SK-N-MC (cell line): ENCODE data around the gene SLC5A2.

Experiments used
- DNase-seq: peaks from one replicate; pipeline ENCODE4 v3.0.0-alpha.2; 2011; ENCODE audit warnings: low read depth, low spot score
- H3K27ac ChIP-seq: fragments of 200-600 bp; sonication (generic); 2 replicates; pipeline ENCODE4 v1.5.1; 2016; ENCODE audit warnings: mixed run types
- H3K36me3 ChIP-seq: fragments of 200-600 bp; sonication (generic); 2 replicates; pipeline ENCODE4 v1.6.1; 2017; ENCODE audit warnings: antibody characterized with exemption, low read length, mixed read lengths; ENCODE audit not compliant: insufficient read depth
- H3K4me3 ChIP-seq: fragments of 200-600 bp; sonication (generic); 2 replicates; pipeline ENCODE4 v1.5.1; 2016
- H3K9ac ChIP-seq: fragments of 200-600 bp; sonication (generic); 2 replicates; pipeline ENCODE4 v1.8.0; 2017; ENCODE audit warnings: mixed run types, mixed read lengths; ENCODE audit not compliant: insufficient read length
- H3K9me3 ChIP-seq: fragments of 200-600 bp; sonication (generic); 2 replicates; pipeline ENCODE4 v1.6.1; 2017; ENCODE audit warnings: low read depth, mild to moderate bottlenecking, antibody characterized with exemption, low read length, moderate library complexity, mixed read lengths
- EZH2 ChIP-seq: fragments of 200-600 bp; sonication (generic); IDR thresholded peaks from one replicate; pipeline ENCODE4 v1.6.1; 2017; ENCODE audit warnings: antibody characterized with exemption
- FOXP2 ChIP-seq: optimal IDR thresholded peaks from 2 replicates; pipeline ENCODE3; 2011; ENCODE audit warnings: mild to moderate bottlenecking, moderate library complexity; ENCODE audit not compliant: insufficient read depth; ENCODE audit errors: extremely low read length, control extremely low read depth
- POLR2AphosphoS5 ChIP-seq: IDR thresholded peaks from 2 replicates; pipeline ENCODE4 v1.6.1; 2012; ENCODE audit warnings: mild to moderate bottlenecking, low read depth, low read length, borderline replicate concordance

The SLC5A2 gene

GRCh38 chr16:31528523-31529107 lies 45.7 kb downstream of the SLC5A2 start:
- peak overlapping the region; percentile 35 for H3K4me3 ChIP-seq
- H3K9me3 ChIP-seq: no peaks in the 10 kb centered on the region
- no peak for DNase-seq
- no peaks in the 10 kb centered on the region for H3K36me3 ChIP-seq
- H3K27ac ChIP-seq: no peak overlapping the region
- no peak overlapping the region for H3K9ac ChIP-seq
- TF ChIP-seq FOXP2 (no peak), EZH2 (no peak), POLR2AphosphoS5 (no peak)

DNA sequence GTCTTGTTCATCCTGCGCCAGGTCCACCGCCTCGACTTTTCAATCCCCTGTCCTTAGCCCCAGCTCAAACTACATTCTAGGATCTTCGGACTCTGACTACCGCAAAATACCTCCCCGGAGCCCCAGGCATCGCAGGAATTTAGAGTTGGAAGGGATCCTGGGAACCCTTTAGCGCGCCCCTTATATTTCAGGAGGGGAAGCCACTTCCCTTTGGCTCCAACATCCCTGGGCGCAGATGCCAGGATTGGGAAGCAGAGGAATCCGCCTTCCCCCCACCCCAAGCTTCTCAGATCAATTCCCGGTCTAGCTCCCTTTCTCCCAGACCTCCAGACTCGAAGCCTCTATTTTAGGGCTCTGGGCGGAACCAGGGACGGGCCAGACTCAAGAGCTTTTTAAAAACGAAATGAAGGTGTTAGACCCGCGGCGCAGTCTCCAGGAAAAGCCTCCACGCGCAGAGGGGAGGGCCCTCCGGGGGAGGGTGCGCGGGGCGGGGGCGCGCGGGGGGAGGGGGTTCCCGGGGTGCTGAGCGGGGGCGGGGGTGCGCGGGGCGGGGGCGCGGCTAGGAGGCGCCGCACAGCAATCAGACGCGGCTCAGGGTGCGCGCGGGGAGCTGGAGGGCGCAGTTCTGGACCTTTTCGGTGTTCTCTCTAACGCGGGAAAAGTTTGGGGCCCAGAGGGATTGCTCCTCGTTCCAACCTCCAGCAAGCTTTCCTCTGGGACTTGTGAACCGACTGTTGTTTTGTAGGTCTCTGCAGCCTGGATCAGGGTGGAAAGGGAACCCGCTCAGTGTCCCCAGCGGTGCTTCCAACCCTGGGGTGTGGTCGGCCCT lies 46.4 kb downstream of the SLC5A2 start:
- no peak for DNase-seq
- TF ChIP-seq EZH2: no peak
- TF ChIP-seq POLR2AphosphoS5: no peak
- TF ChIP-seq FOXP2: no peak
- no peak overlapping the region for H3K27ac ChIP-seq
- no peaks in the 10 kb centered on the region for H3K36me3 ChIP-seq
- no peak overlapping the region for H3K9ac ChIP-seq
- H3K9me3 ChIP-seq: no peaks in the 10 kb centered on the region
- H3K4me3 ChIP-seq: peak overlapping the region; percentile 45

- Histone ChIP-seq H3K36me3 (no peaks in the 10 kb centered on the region), H3K4me3 (peak overlapping the region; percentile 45), H3K27ac (no peak overlapping the region), H3K9me3 (no peaks in the 10 kb centered on the region), H3K9ac (no peak overlapping the region)
- DNase-seq: no peak
- TF ChIP-seq FOXP2: no peak
- no peak for TF ChIP-seq POLR2AphosphoS5
- no peak for TF ChIP-seq EZH2
Measured at GRCh38 chr16:31529937-31530312, 47.0 kb downstream of the SLC5A2 start.

GRCh38 chr16:31530405-31530804 lies 47.5 kb downstream of the SLC5A2 start:
- Histone ChIP-seq H3K4me3 (no peak overlapping the region), H3K36me3 (no peaks in the 10 kb centered on the region), H3K9me3 (no peaks in the 10 kb centered on the region), H3K27ac (no peak overlapping the region), H3K9ac (no peak overlapping the region)
- no peak for DNase-seq
- no peak for TF ChIP-seq EZH2

- Histone ChIP-seq H3K27ac (no peak overlapping the region), H3K4me3 (no peak overlapping the region), H3K9ac (no peak overlapping the region), H3K9me3 (no peaks in the 10 kb centered on the region), H3K36me3 (no peaks in the 10 kb centered on the region)
- TF ChIP-seq FOXP2: no peak
- TF ChIP-seq POLR2AphosphoS5: no peak
- TF ChIP-seq EZH2: no peak
- DNase-seq: no peak
Measured at GRCh38 chr16:31531096-31531495, 48.2 kb downstream of the SLC5A2 start.

GRCh38 chr16:31532120-31532519 lies 49.2 kb downstream of the SLC5A2 start:
- Histone ChIP-seq H3K36me3 (no peaks in the 10 kb centered on the region), H3K9me3 (no peaks in the 10 kb centered on the region), H3K27ac (no peak overlapping the region), H3K9ac (no peak overlapping the region), H3K4me3 (no peak overlapping the region)
- DNase-seq: no peak
- TF ChIP-seq POLR2AphosphoS5 (no peak), EZH2 (no peak), FOXP2 (no peak)

DNA sequence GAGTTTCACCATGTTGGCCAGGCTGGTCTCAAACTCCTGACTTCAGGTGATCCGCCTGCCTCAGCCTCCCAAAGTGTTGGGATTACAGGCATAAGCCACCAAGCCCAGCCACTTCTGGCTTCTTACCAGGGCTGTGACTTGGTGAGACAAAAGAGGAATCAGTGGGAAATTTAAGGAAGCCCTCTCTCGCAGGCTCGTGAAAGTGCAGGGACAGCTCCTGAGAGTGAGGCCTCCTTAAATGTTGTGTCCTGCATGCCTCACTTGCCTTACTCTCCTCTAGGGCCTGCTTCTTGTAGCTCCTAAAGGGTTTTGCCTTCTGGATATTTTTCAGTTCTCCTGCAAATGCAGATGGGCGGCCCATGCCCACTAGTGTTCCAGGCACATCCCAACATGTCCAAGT lies 50.0 kb downstream of the SLC5A2 start:
- H3K27ac ChIP-seq: no peak overlapping the region
- H3K36me3 ChIP-seq: no peaks in the 10 kb centered on the region
- H3K4me3 ChIP-seq: no peak overlapping the region
- H3K9me3 ChIP-seq: no peaks in the 10 kb centered on the region
- no peak for DNase-seq
- no peak for TF ChIP-seq EZH2
- no peak for TF ChIP-seq FOXP2
- no peak for TF ChIP-seq POLR2AphosphoS5
- no peak overlapping the region for H3K9ac ChIP-seq

DNA sequence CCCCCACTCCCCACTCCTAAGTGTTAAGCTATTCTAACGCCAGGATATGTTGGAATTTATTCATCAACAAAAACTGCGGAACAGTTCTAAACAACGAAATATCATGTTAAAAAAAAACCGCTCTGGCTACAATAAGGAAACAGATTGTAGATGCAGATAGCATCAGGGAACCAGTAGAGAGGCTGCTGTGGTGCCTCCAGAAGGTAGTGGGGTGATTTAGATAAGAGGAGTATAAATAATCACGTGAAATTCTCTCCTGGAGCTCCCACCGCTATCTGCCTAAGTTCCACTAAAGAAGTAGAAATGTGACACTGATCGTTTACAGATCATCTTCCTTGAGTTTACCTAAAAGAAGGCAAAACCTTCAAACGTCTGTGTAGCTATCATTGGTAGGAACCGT lies 52.8 kb downstream of the SLC5A2 start:
- DNase-seq: no peak
- Histone ChIP-seq H3K36me3 (no peaks in the 10 kb centered on the region), H3K4me3 (no peak overlapping the region), H3K9me3 (no peaks in the 10 kb centered on the region), H3K27ac (no peak overlapping the region), H3K9ac (no peak overlapping the region)
- no peak for TF ChIP-seq FOXP2
- TF ChIP-seq EZH2: no peak
- no peak for TF ChIP-seq POLR2AphosphoS5
